Ishikawa (cell line): ENCODE measurements around the gene NANOS2.

ENCODE experiments used
- NFIC ChIP-seq: IDR thresholded peaks from 2 replicates; pipeline ENCODE4 v1.6.1; 2012
- TAF1 ChIP-seq: IDR thresholded peaks from 2 replicates; pipeline ENCODE4 v1.6.1; 2012; ENCODE audit warnings: low read depth, mild to moderate bottlenecking
- TF ChIP-seq, protein P1 (sequence below): IDR thresholded peaks from 2 replicates; pipeline ENCODE4 v1.6.1; 2012

DNA sequence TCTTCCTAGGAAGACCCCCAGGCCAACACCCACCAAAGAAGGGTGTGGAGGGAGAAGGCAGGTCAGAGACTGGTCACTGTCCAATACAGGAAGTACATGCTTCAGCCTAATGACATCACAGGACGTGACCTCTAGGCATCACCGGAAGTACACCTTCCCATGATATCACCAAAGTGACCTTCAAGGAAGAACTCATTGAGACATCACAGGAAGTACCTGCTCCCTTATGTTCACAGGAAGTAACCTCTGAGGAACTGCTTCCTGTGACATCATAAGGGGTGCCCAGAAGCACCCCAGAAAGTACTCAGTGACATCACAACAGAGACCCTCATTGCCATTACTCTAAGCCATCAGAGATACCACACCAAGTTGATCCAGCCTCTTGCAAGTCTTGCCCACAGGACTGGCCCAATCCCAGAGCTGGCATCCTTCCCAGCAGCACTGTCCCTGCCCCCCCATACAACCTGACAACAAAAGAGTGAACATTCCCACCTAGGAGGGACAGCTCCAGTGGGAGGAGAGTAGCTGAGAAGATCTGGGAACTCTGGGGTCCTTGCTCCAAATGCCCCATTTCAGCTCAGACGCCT, 24.2 kb upstream of the NANOS2 start:
- TF ChIP-seq TAF1, result no peak
- no peak for TF ChIP-seq NFIC
- TF ChIP-seq, protein P1, sequence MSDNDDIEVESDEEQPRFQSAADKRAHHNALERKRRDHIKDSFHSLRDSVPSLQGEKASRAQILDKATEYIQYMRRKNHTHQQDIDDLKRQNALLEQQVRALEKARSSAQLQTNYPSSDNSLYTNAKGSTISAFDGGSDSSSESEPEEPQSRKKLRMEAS, result no peak
